ENCODE measurements around the gene PATJ.

Gene PATJ

GRCh38 chr1:61910035-61910434 lies 167.8 kb downstream of the PATJ start:
- no peak overlapping the region for H2BK15ac ChIP-seq (ENCODE audit: low read depth, poor library complexity, severe bottlenecking)
- H3K14ac ChIP-seq (ENCODE audit: low read length in 2 of 2) = no peak overlapping the region
- no peak overlapping the region for H2BK5ac ChIP-seq (ENCODE audit: low read depth, low read length, poor library complexity, severe bottlenecking)
- no peaks in the 10 kb centered on the region for H3K36me3 ChIP-seq (ENCODE audit: control insufficient read depth in 1 of 2, insufficient read depth in 2 of 2, low read depth in 1 of 2, low read length in 2 of 2)
- H3K9me3 ChIP-seq (ENCODE audit: control insufficient read depth, low read length) = no peaks in the 10 kb centered on the region
- H3K4me3 ChIP-seq (ENCODE audit: insufficient read depth in 1 of 2, low read depth in 1 of 2, low read length in 2 of 2) = no peak overlapping the region
- no peak overlapping the region for H4K91ac ChIP-seq (ENCODE audit: low read length)
- H2BK120ac ChIP-seq (ENCODE audit: low read depth, low read length) = no peak overlapping the region
- H4K8ac ChIP-seq (ENCODE audit: low read length) = no peak overlapping the region
- no peak for DNase-seq
- no peak overlapping the region for H3K4me2 ChIP-seq (ENCODE audit: low read length, poor library complexity, severe bottlenecking)
- no peak overlapping the region for H2BK12ac ChIP-seq (ENCODE audit: low read length in 2 of 2)
- no peak overlapping the region for H3K23ac ChIP-seq (ENCODE audit: low read length in 2 of 2)
- H3K27me3 ChIP-seq (ENCODE audit: control insufficient read depth in 1 of 2, insufficient read depth in 1 of 2, low read length in 2 of 2) = no peaks in the 10 kb centered on the region
- no peak overlapping the region for H2AFZ ChIP-seq (ENCODE audit: low read depth, low read length)
- no peak overlapping the region for H3K4ac ChIP-seq (ENCODE audit: low read depth in 1 of 2, low read length in 2 of 2)
- H3K18ac ChIP-seq (ENCODE audit: low read depth in 1 of 2, low read length in 2 of 2) = no peak overlapping the region
- no peak overlapping the region for H3K27ac ChIP-seq (ENCODE audit: low read length, poor library complexity, severe bottlenecking)
- H3K4me1 ChIP-seq (ENCODE audit: control insufficient read depth, insufficient read depth, low read depth, low read length) = no peaks in the 10 kb centered on the region
- H2AK5ac ChIP-seq (ENCODE audit: low read length, severe bottlenecking) = no peak overlapping the region
- H3K9ac ChIP-seq (ENCODE audit: low read length) = no peak overlapping the region
- H3K79me1 ChIP-seq (replicated peaks; ENCODE audit: low read length, poor library complexity, severe bottlenecking) = no peaks in the 10 kb centered on the region

GRCh38 chr1:61914823-61915482 lies 172.7 kb downstream of the PATJ start:
- H3K4me2 ChIP-seq (ENCODE audit: low read length, poor library complexity, severe bottlenecking) = no peak overlapping the region
- H3K27me3 ChIP-seq (ENCODE audit: control insufficient read depth in 1 of 2, insufficient read depth in 1 of 2, low read length in 2 of 2) = no peaks in the 10 kb centered on the region
- no peak overlapping the region for H4K91ac ChIP-seq (ENCODE audit: low read length)
- H2BK120ac ChIP-seq (ENCODE audit: low read depth, low read length) = no peak overlapping the region
- no peak overlapping the region for H3K27ac ChIP-seq (ENCODE audit: low read length, poor library complexity, severe bottlenecking)
- H3K4me1 ChIP-seq (ENCODE audit: control insufficient read depth, insufficient read depth, low read depth, low read length) = no peaks in the 10 kb centered on the region
- H3K9ac ChIP-seq (ENCODE audit: low read length) = no peak overlapping the region
- H2BK15ac ChIP-seq (ENCODE audit: low read depth, poor library complexity, severe bottlenecking) = no peak overlapping the region
- 53% methylated on average over 3 of the region's 4 CpGs for WGBS
- H3K4ac ChIP-seq (ENCODE audit: low read depth in 1 of 2, low read length in 2 of 2) = no peak overlapping the region
- no peaks in the 10 kb centered on the region for H3K36me3 ChIP-seq (ENCODE audit: control insufficient read depth in 1 of 2, insufficient read depth in 2 of 2, low read depth in 1 of 2, low read length in 2 of 2)
- no peak for DNase-seq
- no peak overlapping the region for H3K23ac ChIP-seq (ENCODE audit: low read length in 2 of 2)
- no peak overlapping the region for H2BK5ac ChIP-seq (ENCODE audit: low read depth, low read length, poor library complexity, severe bottlenecking)
- no peak overlapping the region for H3K14ac ChIP-seq (ENCODE audit: low read length in 2 of 2)
- no peak overlapping the region for H3K4me3 ChIP-seq (ENCODE audit: insufficient read depth in 1 of 2, low read depth in 1 of 2, low read length in 2 of 2)
- no peak overlapping the region for H3K18ac ChIP-seq (ENCODE audit: low read depth in 1 of 2, low read length in 2 of 2)
- H3K79me1 ChIP-seq (replicated peaks; ENCODE audit: low read length, poor library complexity, severe bottlenecking) = no peaks in the 10 kb centered on the region
- no peak overlapping the region for H4K8ac ChIP-seq (ENCODE audit: low read length)
- H2AK5ac ChIP-seq (ENCODE audit: low read length, severe bottlenecking) = no peak overlapping the region
- H2AFZ ChIP-seq (ENCODE audit: low read depth, low read length) = no peak overlapping the region
- H2BK12ac ChIP-seq (ENCODE audit: low read length in 2 of 2) = no peak overlapping the region
- no peaks in the 10 kb centered on the region for H3K9me3 ChIP-seq (ENCODE audit: control insufficient read depth, low read length)

GRCh38 chr1:61921435-61921834 lies 179.2 kb downstream of the PATJ start:
- Histone ChIP-seq H3K4ac (ENCODE audit: low read depth in 1 of 2, low read length in 2 of 2) (no peak overlapping the region), H3K79me1 (replicated peaks; ENCODE audit: low read length, poor library complexity, severe bottlenecking) (no peaks in the 10 kb centered on the region), H4K8ac (ENCODE audit: low read length) (no peak overlapping the region), H3K27me3 (ENCODE audit: control insufficient read depth in 1 of 2, insufficient read depth in 1 of 2, low read length in 2 of 2) (no peaks in the 10 kb centered on the region), H3K18ac (ENCODE audit: low read depth in 1 of 2, low read length in 2 of 2) (no peak overlapping the region), H3K27ac (ENCODE audit: low read length, poor library complexity, severe bottlenecking) (no peak overlapping the region), H3K9me3 (ENCODE audit: control insufficient read depth, low read length) (no peaks in the 10 kb centered on the region), H2BK12ac (ENCODE audit: low read length in 2 of 2) (no peak overlapping the region), H3K4me3 (ENCODE audit: insufficient read depth in 1 of 2, low read depth in 1 of 2, low read length in 2 of 2) (no peak overlapping the region), H2BK120ac (ENCODE audit: low read depth, low read length) (no peak overlapping the region), H3K23ac (ENCODE audit: low read length in 2 of 2) (no peak overlapping the region), H2AK5ac (ENCODE audit: low read length, severe bottlenecking) (no peak overlapping the region), H3K9ac (ENCODE audit: low read length) (no peak overlapping the region), H3K4me2 (ENCODE audit: low read length, poor library complexity, severe bottlenecking) (no peak overlapping the region), H3K4me1 (ENCODE audit: control insufficient read depth, insufficient read depth, low read depth, low read length) (peaks cover 2% of the 10 kb centered on the region), H2BK5ac (ENCODE audit: low read depth, low read length, poor library complexity, severe bottlenecking) (no peak overlapping the region), H4K91ac (ENCODE audit: low read length) (no peak overlapping the region), H2AFZ (ENCODE audit: low read depth, low read length) (no peak overlapping the region), H3K36me3 (ENCODE audit: control insufficient read depth in 1 of 2, insufficient read depth in 2 of 2, low read depth in 1 of 2, low read length in 2 of 2) (no peaks in the 10 kb centered on the region), H3K14ac (ENCODE audit: low read length in 2 of 2) (no peak overlapping the region), H2BK15ac (ENCODE audit: low read depth, poor library complexity, severe bottlenecking) (no peak overlapping the region)
- DNase-seq = no peak

- 93% methylated on average over 2 of the region's 3 CpGs for WGBS
- Histone ChIP-seq H3K14ac (ENCODE audit: low read length in 2 of 2) (no peak overlapping the region), H3K23ac (ENCODE audit: low read length in 2 of 2) (no peak overlapping the region)
Measured at GRCh38 chr1:61922950-61923480, 180.7 kb downstream of the PATJ start.

More at GRCh38 chr1:61922950-61923480, 180.7 kb downstream of the PATJ start:
- Histone ChIP-seq H4K91ac (ENCODE audit: low read length) (no peak overlapping the region), H2AFZ (ENCODE audit: low read depth, low read length) (no peak overlapping the region), H3K79me1 (replicated peaks; ENCODE audit: low read length, poor library complexity, severe bottlenecking) (no peaks in the 10 kb centered on the region), H3K4ac (ENCODE audit: low read depth in 1 of 2, low read length in 2 of 2) (no peak overlapping the region), H4K8ac (ENCODE audit: low read length) (no peak overlapping the region), H3K27me3 (ENCODE audit: control insufficient read depth in 1 of 2, insufficient read depth in 1 of 2, low read length in 2 of 2) (no peaks in the 10 kb centered on the region), H2AK5ac (ENCODE audit: low read length, severe bottlenecking) (no peak overlapping the region), H3K4me2 (ENCODE audit: low read length, poor library complexity, severe bottlenecking) (no peak overlapping the region), H3K9me3 (ENCODE audit: control insufficient read depth, low read length) (no peaks in the 10 kb centered on the region), H2BK15ac (ENCODE audit: low read depth, poor library complexity, severe bottlenecking) (no peak overlapping the region), H2BK5ac (ENCODE audit: low read depth, low read length, poor library complexity, severe bottlenecking) (no peak overlapping the region), H2BK120ac (ENCODE audit: low read depth, low read length) (no peak overlapping the region), H3K36me3 (ENCODE audit: control insufficient read depth in 1 of 2, insufficient read depth in 2 of 2, low read depth in 1 of 2, low read length in 2 of 2) (no peaks in the 10 kb centered on the region), H3K4me1 (ENCODE audit: control insufficient read depth, insufficient read depth, low read depth, low read length) (peaks cover 2% of the 10 kb centered on the region), H3K4me3 (ENCODE audit: insufficient read depth in 1 of 2, low read depth in 1 of 2, low read length in 2 of 2) (no peak overlapping the region), H3K27ac (ENCODE audit: low read length, poor library complexity, severe bottlenecking) (no peak overlapping the region), H3K18ac (ENCODE audit: low read depth in 1 of 2, low read length in 2 of 2) (no peak overlapping the region), H2BK12ac (ENCODE audit: low read length in 2 of 2) (no peak overlapping the region), H3K9ac (ENCODE audit: low read length) (no peak overlapping the region)
- no peak for DNase-seq

All from mesenchymal stem cell (in vitro differentiated cells and primary cell).